K562 (cell line): ENCODE measurements around the gene KCNK4. TPM values are rescaled to one million over a fixed set of nuclear protein-coding genes. Genes with fewer than 3 reads are reported as not detected.

Experiments
- ATAC-seq: fragments of 200-7000 bp; cut with Tn5 transposase; 3 replicates; pipeline ENCODE4 v1.9.1; 2020; ENCODE audit warnings: moderate library complexity
- Bru-seq: library from RNA; stranded (reverse); fragments of 400-500 nt; gene quantifications from one replicate; lab custom pipeline; 2021; lab: Mats Ljungman, UMichigan
- BruChase-seq, 2 experiments: library from RNA; stranded (reverse); fragments of 400-500 nt; gene quantifications; one replicate each; lab custom pipeline; 2021; lab: Mats Ljungman, UMichigan
- BruUV-seq: library from RNA; stranded (reverse); fragments of 400-500 nt; replicated peaks from 2 replicates; lab custom pipeline; 2021; lab: Mats Ljungman, UMichigan
- CTCF ChIA-PET: fragments of 300-600 bp; formaldehyde crosslinking; extraction: SDS; loops from one replicate; lab custom pipeline; 2021; ENCODE audit warnings: low intra/inter-chr PET ratio; lab: Yijun Ruan, JAX
- POLR2A ChIA-PET: fragments of 300-600, 350-650 bp; sonication (Branson Sonifier 250); formaldehyde crosslinking; extraction: SDS; loops from one replicate; lab custom pipeline; 2021; ENCODE audit warnings: antibody characterized with exemption, inconsistent platforms; lab: Yijun Ruan, JAX
- DNase-seq, 4 experiments: peaks; one replicate each; pipeline versions ENCODE4 v3.0.0 to v3.0.0-alpha.2; 2011 to 2018; ENCODE audit warnings: low spot score in 3 of 4, mixed read lengths in 3 of 4; ENCODE audit errors: extremely low read depth in 1 of 4
- FAIRE-seq: peaks from 2 replicates; lab custom pipeline; 2011; peaks lifted over from hg19 to GRCh38; lab: Jason Lieb, UNC
- H2AFZ ChIP-seq: 2 replicates; pipeline ENCODE4 v1.6.0; 2011; ENCODE audit warnings: low read depth, low read length, control low read depth, inconsistent platforms
- H3K27ac ChIP-seq: fragments of 200-600 bp; 3 replicates; pipeline ENCODE4 v1.8.0; 2011; ENCODE audit warnings: low read depth, mild to moderate bottlenecking, control low read depth, inconsistent platforms, low read length, moderate library complexity, mixed read lengths; ENCODE audit errors: extremely low read depth
- H3K27me3 ChIP-seq, 2 experiments: fragments of 300-600 bp in 1 of 2; 2 replicates in 1 of 2; 3 replicates in 1 of 2; pipeline versions ENCODE4 v1.6.0 to v1.8.0; 2011; ENCODE audit warnings: inconsistent platforms in 2 of 2, low read length in 2 of 2, mild to moderate bottlenecking in 1 of 2, mixed read lengths in 1 of 2, moderate library complexity in 1 of 2; ENCODE audit not compliant: control insufficient read depth in 2 of 2, insufficient read depth in 2 of 2
- H3K36me3 ChIP-seq: fragments of 300-600 bp; 3 replicates; pipeline ENCODE4 v1.8.0; 2011; ENCODE audit warnings: mild to moderate bottlenecking, low read length, inconsistent platforms; ENCODE audit not compliant: control insufficient read depth, insufficient read depth
- H3K4me1 ChIP-seq, 2 experiments: fragments of 200-600 bp in 1 of 2; replicated peaks in 1 of 2; 2 replicates in 1 of 2; 3 replicates in 1 of 2; pipeline versions ENCODE4 v1.5.1 to v1.8.0; 2011; ENCODE audit warnings: inconsistent platforms in 2 of 2, low read length in 2 of 2, mild to moderate bottlenecking in 1 of 2, mixed read lengths in 1 of 2, moderate library complexity in 1 of 2; ENCODE audit not compliant: control insufficient read depth in 2 of 2, insufficient read depth in 2 of 2
- H3K4me2 ChIP-seq: 2 replicates; pipeline ENCODE4 v1.6.1; 2011; ENCODE audit warnings: low read length, control low read depth, inconsistent platforms, mixed read lengths; ENCODE audit not compliant: insufficient read depth
- H3K4me3 ChIP-seq: fragments of 200-600 bp; sonication (generic), shearing (Covaris generic); 2 replicates; pipeline ENCODE4 v1.5.1; 2016; ENCODE audit warnings: control low read depth, inconsistent platforms
- H3K79me2 ChIP-seq: fragments of 200-600 bp; 3 replicates; pipeline ENCODE4 v1.8.0; 2011; ENCODE audit warnings: low read length, inconsistent platforms; ENCODE audit not compliant: control insufficient read depth, insufficient read depth
- H3K9ac ChIP-seq, 2 experiments: 2 replicates each; pipeline versions ENCODE4 v1.6.0 to v1.6.1; 2011; ENCODE audit warnings: low read depth in 2 of 2, low read length in 2 of 2, control low read depth in 1 of 2, inconsistent platforms in 1 of 2, mild to moderate bottlenecking in 1 of 2, mixed read lengths in 1 of 2; ENCODE audit not compliant: insufficient read depth in 1 of 2
- H3K9me1 ChIP-seq: one replicate; pipeline ENCODE4 v1.6.0; 2011; ENCODE audit warnings: inconsistent platforms, mild to moderate bottlenecking, low read length, moderate library complexity; ENCODE audit not compliant: control insufficient read depth, insufficient read depth
- H3K9me3 ChIP-seq: replicated peaks from 2 replicates; pipeline ENCODE4 v1.5.1; 2011; ENCODE audit warnings: low read depth, low read length, inconsistent platforms; ENCODE audit not compliant: control insufficient read depth, insufficient read depth
- H4K20me1 ChIP-seq: replicated peaks from 2 replicates; pipeline ENCODE4 v1.6.1; 2011; ENCODE audit warnings: low read length, inconsistent platforms, mixed read lengths; ENCODE audit not compliant: control insufficient read depth, insufficient read depth
- FIP1L1 ChIP-seq: fragments of 200-400 bp; formaldehyde crosslinking; IDR thresholded peaks from 2 replicates; pipeline ENCODE4 v1.6.1; 2018; ENCODE audit warnings: mild to moderate bottlenecking, low read depth, low read length; ENCODE audit not compliant: poor library complexity, severe bottlenecking
- HDAC6 ChIP-seq: IDR thresholded peaks from 2 replicates; pipeline ENCODE4 v1.6.1; 2012; ENCODE audit warnings: low read depth, mild to moderate bottlenecking, control low read depth, inconsistent platforms, low read length, moderate library complexity
- POLR2G ChIP-seq: fragments of 200-400 bp; formaldehyde crosslinking; IDR thresholded peaks from 2 replicates; pipeline ENCODE4 v1.6.1; 2017; ENCODE audit warnings: low read depth, mild to moderate bottlenecking, antibody characterized with exemption, low read length, moderate library complexity
- WGBS: fragments of 100-300 bp; shearing (Covaris generic); methylation state at CpG from one replicate; pipeline ENCODE4 v1.1.6; 2016; ENCODE audit warnings: low coverage, mixed read lengths; ENCODE audit not compliant: insufficient coverage; ENCODE audit errors: missing lambda C conversion rate; 5-methylcytosine and 5-hydroxymethylcytosine counted together
- in situ Hi-C: fragments of 300-500 bp; cut with MboI; formaldehyde crosslinking; loops from 4 replicates; pipeline ENCODE4 v1.15.0; 2018; ENCODE audit warnings: inconsistent platforms, mixed read lengths
- intact Hi-C: fragments of 100-400 bp; cut with micrococcal nuclease; formaldehyde crosslinking; loops from 2 replicates; pipeline ENCODE4 v1.14.2; 2022
- long read RNA-seq, 3 experiments: library from polyadenylated mRNA in 2 of 3; library from RNA in 1 of 3; unstranded in 2 of 3; stranded (forward) in 1 of 3; transcript quantifications; one replicate each; pipeline ENCODE4 v2.0.0, GENCODE V29; 2019 to 2022
- polyA minus RNA-seq, 3 experiments: library from RNA; depleted of rRNA, polyadenylated mRNA; stranded (reverse); fragments of >200 nt; gene quantifications; 2 replicates each; pipeline ENCODE4 v1.2.3, GENCODE V29; 2011
- polyA plus RNA-seq, 8 experiments: library from polyadenylated mRNA; depleted of rRNA in 4 of 8; stranded (reverse) in 5 of 8; unstranded in 3 of 8; fragments of >200 nt; fragmentation: Nextera tagmentation in 2 of 8; fragmentation: Illumina TruSeq in 1 of 8; extraction: Ambion mirVana in 2 of 8; extraction: Trizol in 1 of 8; gene quantifications; 2 replicates each; pipeline versions ENCODE4 v1.2.1 to v1.2.3, GENCODE V29; 2011 to 2014; ENCODE audit warnings: inconsistent platforms in 1 of 8, missing spikeins in 1 of 8
- total RNA-seq, 7 experiments: library from RNA; depleted of rRNA in 6 of 7; stranded (reverse); fragments of >200 nt in 6 of 7; fragmentation: Illumina TruSeq in 2 of 7; extraction: Trizol in 2 of 7; gene quantifications; 2 replicates each; pipeline versions ENCODE4 v1.2.1 to v1.2.3, GENCODE V29; 2011 to 2021; ENCODE audit warnings: low replicate concordance in 1 of 7

The KCNK4 gene
- total RNA-seq (2011; cell fraction: chromatin; rRNA removed; ENCODE audit: low replicate concordance): 0.37 and 0.74 TPM in 2 replicates
- 0.17 and 0.26 TPM in 2 replicates for total RNA-seq (2011; cell fraction: nucleolus; rRNA removed)
- 0.44 TPM in 1 of 2 replicates, not detected in the other for total RNA-seq (2011; cell fraction: nucleoplasm; rRNA removed)
- not detected in 2 replicates for total RNA-seq (2014; rRNA removed)
- total RNA-seq (2014; rRNA removed; fragmentation: Illumina TruSeq; extraction: Trizol): not detected in 2 replicates
- total RNA-seq (2015; rRNA removed; fragmentation: Illumina TruSeq; extraction: Trizol): not detected in 2 replicates
- not detected in 2 replicates for total RNA-seq (2021)
- not detected in 2 replicates for polyA plus RNA-seq (2011; rRNA removed)
- not detected in 2 replicates for polyA plus RNA-seq (2011; cell fraction: cytosol; rRNA removed)
- 0.13 and 0.14 TPM in 2 replicates for polyA plus RNA-seq (2011; cell fraction: nucleus; rRNA removed)
- polyA plus RNA-seq (2012): 0.05 TPM in 1 of 2 replicates, not detected in the other
- polyA plus RNA-seq (2014; fragmentation: Illumina TruSeq; extraction: Trizol): not detected in 2 replicates
- not detected for polyA plus RNA-seq (2014; fragmentation: Nextera tagmentation; extraction: Ambion mirVana)
- polyA plus RNA-seq (2014; rRNA removed): not detected in 2 replicates
- polyA minus RNA-seq (2011; rRNA and poly(A)+ RNA removed): not detected in 2 replicates
- polyA minus RNA-seq (2011; cell fraction: cytosol; rRNA and poly(A)+ RNA removed): not detected in 2 replicates
- polyA minus RNA-seq (2011; cell fraction: nucleus; rRNA and poly(A)+ RNA removed): not detected in 2 replicates
- percentile 20 among the genes with signal in this experiment for Bru-seq, nascent RNA
- BruChase-seq, experiment 1, labeled RNA remaining after a 2-hour chase: not detected
- not detected for BruChase-seq, experiment 2, labeled RNA remaining after a 6-hour chase
- long read RNA-seq, experiment 1: 0 reads
- long read RNA-seq, experiment 2: 0 reads
- long read RNA-seq, experiment 3: 0 reads

DNA sequence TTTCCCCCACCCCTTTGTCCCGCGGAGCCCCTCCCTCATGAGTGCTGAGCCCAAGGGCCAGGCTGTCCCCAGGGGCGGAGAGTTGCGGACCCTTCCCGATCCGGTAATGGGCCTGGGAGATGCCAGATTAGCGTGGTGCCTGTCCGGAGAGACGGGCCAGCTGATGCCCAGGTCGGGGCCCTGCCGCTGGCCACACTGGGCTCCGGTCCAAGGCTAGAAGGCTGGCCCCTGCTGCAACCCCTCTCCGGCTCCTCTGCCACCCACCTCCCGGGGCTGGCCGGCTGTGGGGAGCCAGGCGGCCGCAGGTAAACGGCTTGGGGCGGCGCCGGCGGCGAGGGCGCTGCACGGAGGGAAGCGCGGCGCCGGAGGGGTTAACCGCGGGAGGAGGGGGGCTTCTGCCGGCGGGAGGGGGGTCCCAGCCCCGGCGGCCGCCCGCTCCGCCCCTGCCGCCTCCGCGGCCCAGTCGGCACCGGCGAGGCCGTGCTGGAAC is at the start of gene KCNK4:
KCNK4 (plus strand) TSS at position 41 of the 490 bp plus-strand sequence. CDS start 1,717 bp downstream, outside the sequence.
- Histone ChIP-seq H3K27me3 (peaks cover 27 to 44% of the 10 kb centered on the region in 2 experiments; a peak in 4 of 5 replicates), H2AFZ (no peak within 1 kb of the TSS), H3K27ac (no peak within 1 kb of the TSS), H3K4me1 (peaks cover under 1 to 43% of the 10 kb centered on the region in 2 experiments; a peak in 3 of 5 replicates), H3K9ac (peak within 1 kb of the TSS in 1 of 2 experiments; percentile 29; a peak in 1 of 4 replicates), H3K79me2 (no peaks in the 10 kb centered on the region), H3K4me3 (no peak within 1 kb of the TSS), H3K9me3 (no peaks in the 10 kb centered on the region), H4K20me1 (no peaks in the 10 kb centered on the region), H3K36me3 (no peaks in the 10 kb centered on the region), H3K4me2 (no peak within 1 kb of the TSS), H3K9me1 (no peaks in the 10 kb centered on the region)
- peak; percentile 19 for TF ChIP-seq FIP1L1
- peak; percentile 56; the same call in 1 of the 2 replicates for TF ChIP-seq POLR2G
- no peak for TF ChIP-seq HDAC6
- ATAC-seq: no peak
- ChIA-PET POLR2A (no interaction called here), CTCF (no interaction called here)
- in situ Hi-C loops: no loop called here
- no TSS peak for BruUV-seq
- DNase-seq: no peak
- no peak for FAIRE-seq
- 22% methylated on average over 10 of the region's 45 CpGs for WGBS
- intact Hi-C loops: no loop called here
